ENCODE measurements around the gene ANO6.
"Not testable (repeated sequence)": the region's sequence is repeated elsewhere in the genome, so short reads cannot be mapped to it uniquely, and the experiment has no call there.

DNA sequence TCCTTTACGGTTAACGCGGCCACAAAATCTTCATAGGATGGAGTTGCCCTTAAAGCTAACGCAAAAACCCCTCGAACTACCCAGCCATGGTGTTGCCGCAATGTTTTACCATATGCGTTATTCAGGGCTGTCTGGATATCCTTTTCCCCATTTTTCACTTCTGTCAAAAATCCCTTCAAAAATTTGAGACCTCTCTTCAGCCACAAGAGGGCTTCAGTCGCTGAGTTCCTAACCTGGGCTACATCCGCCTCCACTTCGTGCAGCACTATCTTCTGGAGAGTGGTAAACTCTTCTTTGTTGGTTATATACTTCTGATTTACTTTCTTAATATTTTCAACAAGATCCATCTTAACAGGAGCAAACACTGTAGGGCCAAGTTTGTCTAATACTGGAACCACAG is 42.6 kb upstream of the ANO6 start:
- not testable (repeated sequence) for TF ChIP-seq POLR2A, TAF1, POLR2AphosphoS5 (IDR thresholded peaks at IDR 0.05; ENCODE audit: low read depth, low read length)

All from GM12891 (cell line).